PC-3 (cell line): ENCODE data around the gene GALNT2. TPM values are rescaled to one million over a fixed set of nuclear protein-coding genes. Genes with fewer than 3 reads are reported as not detected.

Source experiments
- ATAC-seq: fragments of 200-7000 bp; cut with Tn5 transposase; 2 replicates; pipeline ENCODE4 v1.9.1; 2020; ENCODE audit warnings: mild to moderate bottlenecking, moderate library complexity
- BruUV-seq: library from RNA; stranded (reverse); fragments of 400-500 nt; replicated peaks from 2 replicates; lab custom pipeline; 2021; lab: Mats Ljungman, UMichigan
- CTCF ChIA-PET: fragments of 300-600 bp; sonication (Branson Sonifier 250); formaldehyde crosslinking; loops from one replicate; lab custom pipeline; 2022; ENCODE audit warnings: antibody characterized with exemption; lab: Charles Lee
- POLR2A ChIA-PET: fragments of 300-600 bp; sonication (Branson Sonifier 250); formaldehyde crosslinking; loops from one replicate; lab custom pipeline; 2022; ENCODE audit warnings: antibody characterized with exemption; ENCODE audit not compliant: unreplicated experiment; lab: Charles Lee
- DNase-seq: peaks from one replicate; pipeline ENCODE4 v3.0.0-alpha.2; 2015
- H2AFZ ChIP-seq: fragments of 300-600 bp; sonication (generic); 2 replicates; pipeline ENCODE4 v1.6.0; 2016; ENCODE audit warnings: antibody characterized with exemption, low read length
- H3F3A ChIP-seq: fragments of 300-600 bp; sonication (generic); one replicate; pipeline ENCODE4 v1.6.0; 2017; ENCODE audit warnings: antibody characterized with exemption, low read length, control low read depth, mild to moderate bottlenecking; ENCODE audit not compliant: unreplicated experiment
- H3K27ac ChIP-seq: fragments of 300-600 bp; sonication (generic); 2 replicates; pipeline ENCODE4 v1.5.1; 2016; ENCODE audit warnings: mild to moderate bottlenecking, low read length
- H3K27me3 ChIP-seq: fragments of 300-600 bp; sonication (generic); 2 replicates; pipeline ENCODE4 v1.6.1; 2016; ENCODE audit warnings: low read length, mixed read lengths
- H3K36me3 ChIP-seq: fragments of 300-600 bp; sonication (generic); 2 replicates; pipeline ENCODE4 v1.6.1; 2016; ENCODE audit warnings: low read depth, mixed run types, low read length, mixed read lengths
- H3K4me1 ChIP-seq: fragments of 300-600 bp; sonication (generic); 2 replicates; pipeline ENCODE4 v1.5.1; 2016; ENCODE audit warnings: low read length; ENCODE audit not compliant: insufficient read depth
- H3K4me2 ChIP-seq: fragments of 300-600 bp; sonication (generic); 2 replicates; pipeline ENCODE4 v1.6.0; 2016; ENCODE audit warnings: low read length
- H3K4me3 ChIP-seq: fragments of 300-600 bp; sonication (generic); 2 replicates; pipeline ENCODE4 v1.5.1; 2016; ENCODE audit warnings: mild to moderate bottlenecking, low read length, mixed read lengths
- H3K79me2 ChIP-seq: fragments of 300-600 bp; sonication (generic); 2 replicates; pipeline ENCODE4 v1.6.1; 2017; ENCODE audit warnings: low read length, mixed read lengths
- H3K9ac ChIP-seq: fragments of 300-600 bp; sonication (generic); 2 replicates; pipeline ENCODE4 v1.6.0; 2016; ENCODE audit warnings: mild to moderate bottlenecking, low read length
- H3K9me2 ChIP-seq: fragments of 300-600 bp; sonication (generic); replicated peaks from 2 replicates; pipeline ENCODE4 v1.6.1; 2016; ENCODE audit warnings: mixed run types, low read length, mixed read lengths
- H3K9me3 ChIP-seq: fragments of 300-600 bp; sonication (generic); 2 replicates; pipeline ENCODE4 v1.6.1; 2016; ENCODE audit warnings: low read length, mixed read lengths
- H4K20me1 ChIP-seq: fragments of 300-600 bp; sonication (generic); 2 replicates; pipeline ENCODE4 v1.6.1; 2016; ENCODE audit warnings: low read length, mixed read lengths
- EZH2 ChIP-seq: fragments of 300-600 bp; sonication (generic); IDR thresholded peaks from one replicate; pipeline ENCODE4 v1.6.1; 2017; ENCODE audit warnings: antibody characterized with exemption, mild to moderate bottlenecking, low read length; ENCODE audit not compliant: unreplicated experiment
- EZH2phosphoT487 ChIP-seq: fragments of 300-600 bp; sonication (generic); IDR thresholded peaks from 2 replicates; pipeline ENCODE4 v1.6.1; 2018; ENCODE audit warnings: mild to moderate bottlenecking, antibody characterized with exemption, low read length, borderline replicate concordance
- intact Hi-C: fragments of 100-400 bp; cut with micrococcal nuclease; formaldehyde crosslinking; loops from 2 replicates; pipeline ENCODE4 v1.9.0; 2023
- total RNA-seq: library from RNA; depleted of rRNA; stranded (reverse); fragments of >200 nt; gene quantifications from 2 replicates; pipeline ENCODE4 v1.2.3, GENCODE V29; 2014
- TF ChIP-seq, protein P1 (sequence below): fragments of 300-600 bp; sonication (generic); conservative IDR thresholded peaks from 2 replicates; pipeline ENCODE4 v1.5.1; 2017; ENCODE audit warnings: antibody characterized with exemption, low read depth, mild to moderate bottlenecking, low read length

Gene GALNT2
- total RNA-seq, 1 experiment from 2014 or later = 182 TPM

DNA sequence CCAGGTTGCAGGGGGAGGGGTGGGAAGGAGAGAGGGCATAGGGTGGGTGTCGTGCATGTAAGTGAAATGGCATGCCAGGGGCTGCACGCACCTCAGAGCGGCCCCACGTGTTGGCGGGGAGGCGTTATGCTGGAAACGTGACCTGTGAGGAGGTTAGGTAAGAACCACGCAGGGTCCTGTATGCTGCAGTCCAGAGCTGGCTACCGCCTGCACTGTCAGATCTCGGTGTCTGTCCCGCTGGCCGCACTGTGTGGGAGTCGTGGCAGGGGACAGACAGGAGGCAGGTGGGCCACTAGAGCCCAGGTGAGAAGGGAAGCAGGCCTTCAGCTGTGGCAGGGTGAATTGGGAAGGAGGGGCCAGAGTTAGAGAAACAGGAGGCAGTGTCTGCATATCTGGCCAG lies 79.7 kb downstream of the GALNT2 start:
- no peak overlapping the region for H3K4me3 ChIP-seq
- H3K36me3 ChIP-seq = no peaks in the 10 kb centered on the region
- intact Hi-C loops = no loop called here
- DNase-seq (no peak), ATAC-seq (no peak)
- peaks cover 99% of the 10 kb centered on the region for H3K79me2 ChIP-seq
- ChIA-PET CTCF (no interaction called here), POLR2A (no interaction called here)
- TF ChIP-seq EZH2phosphoT487 (no peak), EZH2 (no peak)
- TF ChIP-seq, protein P1, sequence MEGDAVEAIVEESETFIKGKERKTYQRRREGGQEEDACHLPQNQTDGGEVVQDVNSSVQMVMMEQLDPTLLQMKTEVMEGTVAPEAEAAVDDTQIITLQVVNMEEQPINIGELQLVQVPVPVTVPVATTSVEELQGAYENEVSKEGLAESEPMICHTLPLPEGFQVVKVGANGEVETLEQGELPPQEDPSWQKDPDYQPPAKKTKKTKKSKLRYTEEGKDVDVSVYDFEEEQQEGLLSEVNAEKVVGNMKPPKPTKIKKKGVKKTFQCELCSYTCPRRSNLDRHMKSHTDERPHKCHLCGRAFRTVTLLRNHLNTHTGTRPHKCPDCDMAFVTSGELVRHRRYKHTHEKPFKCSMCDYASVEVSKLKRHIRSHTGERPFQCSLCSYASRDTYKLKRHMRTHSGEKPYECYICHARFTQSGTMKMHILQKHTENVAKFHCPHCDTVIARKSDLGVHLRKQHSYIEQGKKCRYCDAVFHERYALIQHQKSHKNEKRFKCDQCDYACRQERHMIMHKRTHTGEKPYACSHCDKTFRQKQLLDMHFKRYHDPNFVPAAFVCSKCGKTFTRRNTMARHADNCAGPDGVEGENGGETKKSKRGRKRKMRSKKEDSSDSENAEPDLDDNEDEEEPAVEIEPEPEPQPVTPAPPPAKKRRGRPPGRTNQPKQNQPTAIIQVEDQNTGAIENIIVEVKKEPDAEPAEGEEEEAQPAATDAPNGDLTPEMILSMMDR = no peak
- H3F3A ChIP-seq = no peaks in the 10 kb centered on the region
- no peak overlapping the region for H3K27ac ChIP-seq
- H3K9me3 ChIP-seq = no peaks in the 10 kb centered on the region
- no peak overlapping the region for H3K9ac ChIP-seq
- peaks cover 39% of the 10 kb centered on the region; the same call in 1 of the 2 replicates for H4K20me1 ChIP-seq
- no TSS peak for BruUV-seq
- H3K4me1 ChIP-seq = no peaks in the 10 kb centered on the region
- no peaks in the 10 kb centered on the region for H3K27me3 ChIP-seq
- H2AFZ ChIP-seq = no peak overlapping the region
- no peaks in the 10 kb centered on the region for H3K9me2 ChIP-seq
- H3K4me2 ChIP-seq = no peak overlapping the region

DNA sequence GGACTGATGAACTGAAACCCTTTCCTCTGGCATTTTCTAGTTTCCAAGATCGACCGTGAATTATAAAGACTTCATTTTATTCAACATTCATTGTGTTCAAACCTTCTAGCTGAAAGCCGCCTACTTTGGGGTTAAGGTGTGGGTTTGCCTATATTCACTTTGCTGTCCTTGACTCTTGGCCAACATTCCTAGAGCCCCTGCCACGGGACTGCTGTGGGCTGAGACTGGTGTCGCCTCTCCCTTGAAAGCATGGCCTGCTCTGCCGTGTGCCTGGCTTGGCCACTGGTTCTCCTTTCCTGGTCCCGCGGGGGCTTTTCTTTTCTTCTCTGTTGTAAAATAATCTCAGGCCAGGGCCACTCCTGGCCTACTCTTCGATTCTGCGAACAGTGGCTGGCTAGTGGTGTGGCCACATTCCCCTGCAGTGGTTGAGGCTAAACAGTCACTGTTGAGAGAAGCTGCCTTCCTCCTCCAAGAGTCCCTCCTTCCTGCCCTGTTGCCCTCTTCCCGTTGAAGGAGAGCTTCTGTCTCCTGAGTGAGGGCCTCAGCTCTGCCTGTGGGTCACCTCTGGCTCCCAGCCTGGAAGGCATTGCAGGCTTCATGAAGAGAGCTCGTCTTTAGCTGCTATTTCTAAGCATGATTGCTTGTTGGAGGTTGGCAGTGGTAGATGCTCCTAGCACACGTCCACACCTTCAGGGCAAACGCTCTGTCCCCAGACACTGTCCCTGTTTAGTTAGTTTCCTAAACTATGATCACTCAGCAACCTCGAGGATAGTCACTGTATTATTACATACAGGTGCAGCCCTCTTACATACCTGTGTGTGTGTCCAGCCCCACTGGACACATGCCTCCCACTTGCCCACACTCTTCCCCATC lies 80.5 kb downstream of the GALNT2 start:
- Histone ChIP-seq H3K27me3 (no peaks in the 10 kb centered on the region), H3K9me3 (no peaks in the 10 kb centered on the region), H3K4me3 (no peak overlapping the region), H3F3A (no peaks in the 10 kb centered on the region), H3K9ac (no peak overlapping the region), H4K20me1 (peaks cover 39% of the 10 kb centered on the region; the same call in 1 of the 2 replicates), H2AFZ (no peak overlapping the region), H3K4me1 (no peaks in the 10 kb centered on the region), H3K36me3 (no peaks in the 10 kb centered on the region), H3K4me2 (no peak overlapping the region), H3K79me2 (peaks cover 99% of the 10 kb centered on the region), H3K27ac (no peak overlapping the region), H3K9me2 (no peaks in the 10 kb centered on the region)
- DNase-seq (no peak), ATAC-seq (peak; percentile 11; the same call in 1 of the 2 replicates)
- ChIA-PET POLR2A (no interaction called here), CTCF (interaction anchor here (0.7 kb wide), 1 partner anchor 42 kb away, joined by 5 read pairs; no protein-coding TSS in a partner anchor)
- no peak for TF ChIP-seq EZH2
- TF ChIP-seq, protein P1 = no peak
- no peak for TF ChIP-seq EZH2phosphoT487
- intact Hi-C loops = no loop called here
- no TSS peak for BruUV-seq

DNA sequence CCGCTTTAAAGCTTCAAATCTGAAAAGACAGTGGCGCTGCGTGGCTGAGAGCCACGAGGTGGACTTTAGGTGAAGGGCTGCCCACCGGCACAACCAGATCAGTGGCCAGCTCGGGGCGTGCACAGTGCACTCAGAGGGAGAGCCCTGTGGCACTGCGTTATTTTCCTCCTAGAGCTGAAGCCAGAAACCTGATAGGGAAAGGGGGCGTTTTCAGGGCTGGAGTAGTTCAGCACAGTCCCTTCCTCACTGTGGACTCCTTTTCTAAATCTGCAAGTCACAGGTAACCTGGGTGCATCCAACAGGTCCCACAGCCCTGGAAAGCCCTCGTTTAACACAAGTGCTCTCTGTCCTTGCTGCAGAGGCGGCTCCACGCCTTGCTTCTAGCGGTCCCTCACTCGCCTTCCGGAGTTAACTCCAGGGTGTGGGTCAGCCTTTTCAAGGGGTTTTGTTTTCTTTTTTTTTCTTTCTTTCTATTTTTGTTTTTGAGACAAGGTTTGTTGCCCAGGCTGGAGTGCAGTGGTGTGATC lies 81.2 kb downstream of the GALNT2 start:
- CTCF ChIA-PET = interaction anchor here (0.7 kb wide), 1 partner anchor 43 kb away, joined by 5 read pairs; no protein-coding TSS in a partner anchor
- Histone ChIP-seq H3K4me2 (no peak overlapping the region), H3K9me3 (no peaks in the 10 kb centered on the region), H3K27me3 (no peaks in the 10 kb centered on the region), H3K4me1 (no peaks in the 10 kb centered on the region), H3K9ac (no peak overlapping the region), H2AFZ (no peak overlapping the region), H3K27ac (no peak overlapping the region), H4K20me1 (peaks cover 39% of the 10 kb centered on the region; the same call in 1 of the 2 replicates), H3K79me2 (peaks cover 99% of the 10 kb centered on the region), H3K4me3 (no peak overlapping the region), H3F3A (no peaks in the 10 kb centered on the region), H3K9me2 (no peaks in the 10 kb centered on the region), H3K36me3 (no peaks in the 10 kb centered on the region)
- no peak for TF ChIP-seq EZH2phosphoT487
- TF ChIP-seq, protein P1 = no peak
- POLR2A ChIA-PET = no interaction called here
- no peak for ATAC-seq
- DNase-seq = no peak
- intact Hi-C loops = no loop called here
- BruUV-seq = no TSS peak
